Muscle of leg (tissue), 11 donors: Measurements from ENCODE around the gene CHKB. TPM values are rescaled to one million over a fixed set of nuclear protein-coding genes. Genes with fewer than 3 reads are reported as not detected.
"Not testable (repeated sequence)": the region's sequence is repeated elsewhere in the genome, so short reads cannot be mapped to it uniquely, and the experiment has no call there.

Experiments
- DNase-seq: peaks from one replicate; pipeline ENCODE4 v3.0.0; 2013
- H3K27ac ChIP-seq: one replicate; pipeline ENCODE4 v1.5.1; 2013; ENCODE audit warnings: mild to moderate bottlenecking, low read length, control low read depth
- H3K27me3 ChIP-seq: one replicate; pipeline ENCODE4 v1.6.1; 2013; ENCODE audit warnings: low read length; ENCODE audit not compliant: control insufficient read depth, insufficient read depth
- H3K36me3 ChIP-seq: one replicate; pipeline ENCODE4 v1.6.1; 2013; ENCODE audit warnings: low read length; ENCODE audit not compliant: control insufficient read depth, insufficient read depth
- H3K4me1 ChIP-seq: one replicate; pipeline ENCODE4 v1.6.1; 2013; ENCODE audit warnings: low read length; ENCODE audit not compliant: control insufficient read depth, insufficient read depth
- H3K4me3 ChIP-seq: one replicate; pipeline ENCODE4 v1.5.1; 2013; ENCODE audit warnings: low read length, control low read depth
- H3K9me3 ChIP-seq: replicated peaks from 2 replicates; pipeline ENCODE4 v1.6.1; 2013; ENCODE audit warnings: low read depth, low read length; ENCODE audit not compliant: control insufficient read depth
- WGBS: methylation state at CpG from one replicate; pipeline ENCODE4 v1.1.5; 2013; ENCODE audit warnings: missing lambda C conversion rate; ENCODE audit not compliant: insufficient coverage; 5-methylcytosine and 5-hydroxymethylcytosine counted together
- polyA plus RNA-seq, 8 donors: library from polyadenylated mRNA; unstranded; fragments of 120-200 nt; gene quantifications; one replicate each; pipeline versions ENCODE4 v1.2.1 to v1.2.3, GENCODE V29; 2013; ENCODE audit warnings: inconsistent platforms in 1 of 8, low replicate concordance in 1 of 8; ENCODE audit not compliant: insufficient read length in 8 of 8, insufficient read depth in 1 of 8
- total RNA-seq: library from RNA; stranded (reverse); fragments of 120-200 nt; gene quantifications from one replicate; pipeline ENCODE4 v1.2.4, GENCODE V29; 2013

The CHKB gene
- total and polyA plus RNA-seq, 9 donors = 38.6 to 61.7 (median 47.5) TPM

DNA sequence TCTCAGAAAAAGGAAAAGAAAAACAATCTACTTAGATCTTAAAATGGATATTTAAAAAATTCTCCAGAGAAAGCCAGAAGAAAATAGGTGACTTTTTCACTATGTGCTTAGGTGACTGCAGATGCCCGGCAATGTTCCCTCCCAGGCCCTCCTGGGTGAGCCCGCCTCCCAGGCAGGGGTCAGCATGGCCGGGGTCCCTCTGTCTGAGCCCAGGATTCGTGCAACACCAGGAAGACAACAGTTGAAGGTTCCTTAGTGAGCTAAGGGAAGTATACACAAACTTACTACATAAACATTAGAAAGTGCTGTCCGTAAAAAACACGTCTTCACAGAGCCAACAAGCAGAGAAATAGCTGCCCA, 29.5 kb upstream of the CHKB start:
- no peak for DNase-seq
- no CpG with 5 or more reads among the region's 6 CpGs for WGBS
- Histone ChIP-seq H3K36me3 (no peaks in the 10 kb centered on the region), H3K4me3 (no peak overlapping the region), H3K27ac (no peak overlapping the region), H3K4me1 (no peaks in the 10 kb centered on the region), H3K9me3 (no peaks in the 10 kb centered on the region), H3K27me3 (peaks cover 34% of the 10 kb centered on the region)

DNA sequence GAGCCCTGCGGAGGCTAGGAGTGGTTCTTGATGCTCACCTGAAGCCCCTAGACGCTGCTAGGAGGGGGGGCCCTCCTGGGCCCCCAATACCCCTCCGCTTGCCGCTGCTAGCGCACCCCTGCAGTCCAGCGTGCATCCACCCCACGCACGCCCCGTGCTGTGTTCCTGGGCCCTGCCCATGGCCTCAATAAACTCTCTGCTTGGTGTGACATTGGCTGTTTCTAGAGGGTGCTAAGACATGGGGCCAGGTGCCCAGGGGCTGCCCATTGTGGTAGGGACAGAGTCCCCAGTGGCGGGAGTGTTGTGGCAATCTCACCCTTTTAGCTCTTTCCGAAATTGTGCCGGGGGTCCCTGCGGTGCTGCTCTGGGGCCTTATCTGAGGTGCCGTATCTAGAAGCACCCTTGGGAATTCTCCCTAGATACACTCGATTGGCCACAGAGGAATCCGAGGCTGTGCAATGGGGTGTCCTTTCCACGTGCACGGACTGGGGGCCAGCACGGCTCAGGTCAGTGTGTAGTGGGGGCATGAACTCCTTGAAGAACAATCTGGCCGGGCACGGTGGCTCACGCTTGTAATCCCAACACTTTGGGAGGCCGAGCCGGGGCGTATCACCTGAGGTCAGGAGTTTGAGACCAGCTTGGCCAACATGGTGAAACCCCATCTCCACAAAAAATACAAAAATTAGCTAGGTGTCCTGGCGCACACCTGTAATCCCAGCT, 28.9 kb upstream of the CHKB start:
- no peaks in the 10 kb centered on the region for H3K4me1 ChIP-seq
- 84% methylated on average over 19 of the region's 26 CpGs for WGBS
- no peaks in the 10 kb centered on the region for H3K36me3 ChIP-seq
- no peak overlapping the region for H3K4me3 ChIP-seq
- H3K27me3 ChIP-seq = peaks cover 40% of the 10 kb centered on the region
- DNase-seq = no peak
- H3K9me3 ChIP-seq = no peaks in the 10 kb centered on the region
- H3K27ac ChIP-seq = no peak overlapping the region

DNA sequence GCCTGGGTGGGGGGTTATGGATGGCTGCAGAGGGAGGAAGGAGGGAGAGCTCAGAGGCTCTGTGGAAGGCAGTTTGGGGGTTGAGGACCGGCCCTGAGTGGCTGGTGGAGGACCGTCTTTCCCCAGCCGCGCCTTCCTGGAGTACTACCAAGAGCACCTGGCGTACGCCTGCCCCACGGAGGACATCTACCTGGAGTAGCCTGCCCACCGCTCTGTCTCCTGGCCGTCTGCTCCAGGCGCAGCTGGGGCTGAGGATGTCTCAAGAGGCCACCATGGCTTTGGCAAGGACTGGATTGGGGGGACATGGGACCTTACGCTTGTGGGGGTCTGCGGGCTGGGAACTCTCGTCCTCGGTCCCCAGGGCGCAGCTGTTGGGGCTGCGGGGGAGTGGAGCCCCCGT, 27.9 kb upstream of the CHKB start:
- Histone ChIP-seq H3K36me3 (no peaks in the 10 kb centered on the region), H3K4me3 (no peak overlapping the region), H3K9me3 (no peaks in the 10 kb centered on the region), H3K27ac (no peak overlapping the region), H3K27me3 (peaks cover 49% of the 10 kb centered on the region), H3K4me1 (no peaks in the 10 kb centered on the region)
- no peak for DNase-seq
- 84% methylated on average over 13 of the region's 17 CpGs for WGBS

DNA sequence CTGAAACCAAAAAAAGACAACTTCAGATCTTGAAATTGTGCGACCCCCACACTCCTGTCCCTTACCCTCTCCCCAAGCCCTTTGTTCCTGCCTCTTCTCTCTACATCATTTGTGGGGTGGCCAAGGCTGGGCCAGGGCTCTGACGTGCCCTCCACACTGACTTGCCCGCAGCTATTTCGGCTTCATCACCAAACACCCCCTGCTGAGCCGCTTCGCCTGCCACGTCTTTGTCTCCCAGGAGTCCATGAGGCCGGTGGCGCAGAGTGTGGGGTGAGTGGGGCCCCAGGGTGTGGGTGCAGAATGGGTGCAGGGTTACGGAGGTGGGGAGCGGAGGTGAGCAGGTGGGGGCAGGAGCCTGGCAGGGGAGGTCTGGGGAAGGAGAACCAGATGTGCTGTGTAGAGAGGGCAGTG, 27.4 kb upstream of the CHKB start:
- WGBS = 82% methylated on average over 6 of the region's 11 CpGs
- H3K4me3 ChIP-seq = no peak overlapping the region
- no peaks in the 10 kb centered on the region for H3K4me1 ChIP-seq
- no peaks in the 10 kb centered on the region for H3K9me3 ChIP-seq
- H3K36me3 ChIP-seq = no peaks in the 10 kb centered on the region
- no peak overlapping the region for H3K27ac ChIP-seq
- H3K27me3 ChIP-seq = peaks cover 55% of the 10 kb centered on the region
- DNase-seq = no peak

DNA sequence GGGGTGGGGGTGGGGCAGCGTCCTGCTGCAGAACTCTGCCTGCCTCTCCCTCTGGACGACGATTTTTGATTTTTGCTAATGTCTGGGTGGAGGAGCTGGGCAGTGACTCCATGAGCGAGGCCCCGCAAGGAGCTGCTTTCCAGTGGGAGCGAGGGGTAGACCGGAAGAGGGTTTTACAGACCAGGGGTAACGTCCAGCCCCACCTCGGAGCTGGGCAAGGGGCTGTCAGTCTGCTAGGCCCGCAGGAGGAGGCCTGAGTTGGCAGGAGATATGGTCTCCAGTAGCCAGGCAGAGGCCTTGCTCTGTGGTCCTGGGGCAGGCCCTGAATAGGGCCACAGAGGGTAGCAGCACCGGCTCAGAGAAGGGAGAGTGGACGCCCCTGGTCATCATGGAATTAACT, 26.9 kb upstream of the CHKB start:
- WGBS = 65% methylated on average over 11 of the region's 12 CpGs
- H3K9me3 ChIP-seq = no peaks in the 10 kb centered on the region
- no peak for DNase-seq
- peaks cover 59% of the 10 kb centered on the region for H3K27me3 ChIP-seq
- no peaks in the 10 kb centered on the region for H3K4me1 ChIP-seq
- no peak overlapping the region for H3K4me3 ChIP-seq
- no peaks in the 10 kb centered on the region for H3K36me3 ChIP-seq
- no peak overlapping the region for H3K27ac ChIP-seq

DNA sequence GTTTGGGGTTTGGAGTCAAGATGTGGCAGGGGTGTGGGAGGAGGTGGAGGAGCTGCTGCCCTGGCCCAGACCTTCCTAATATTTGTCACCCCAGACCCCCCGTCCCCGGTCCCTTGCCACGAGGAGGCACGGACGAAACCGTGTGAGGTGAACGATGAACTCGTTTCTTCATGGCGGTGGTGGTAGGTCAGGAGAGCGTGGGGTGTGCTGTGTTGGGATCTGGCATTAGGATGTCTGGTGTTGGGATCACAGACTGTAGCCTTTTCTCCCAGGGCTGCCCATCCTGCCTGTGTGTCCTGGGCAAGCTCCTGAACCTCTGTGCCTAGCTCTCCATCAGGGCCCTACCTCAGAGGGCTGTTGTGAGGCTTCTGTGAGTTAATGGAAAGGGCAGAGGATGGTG, 26.3 kb upstream of the CHKB start:
- peaks cover 63% of the 10 kb centered on the region for H3K27me3 ChIP-seq
- 91% methylated on average over 9 of the region's 10 CpGs for WGBS

DNA sequence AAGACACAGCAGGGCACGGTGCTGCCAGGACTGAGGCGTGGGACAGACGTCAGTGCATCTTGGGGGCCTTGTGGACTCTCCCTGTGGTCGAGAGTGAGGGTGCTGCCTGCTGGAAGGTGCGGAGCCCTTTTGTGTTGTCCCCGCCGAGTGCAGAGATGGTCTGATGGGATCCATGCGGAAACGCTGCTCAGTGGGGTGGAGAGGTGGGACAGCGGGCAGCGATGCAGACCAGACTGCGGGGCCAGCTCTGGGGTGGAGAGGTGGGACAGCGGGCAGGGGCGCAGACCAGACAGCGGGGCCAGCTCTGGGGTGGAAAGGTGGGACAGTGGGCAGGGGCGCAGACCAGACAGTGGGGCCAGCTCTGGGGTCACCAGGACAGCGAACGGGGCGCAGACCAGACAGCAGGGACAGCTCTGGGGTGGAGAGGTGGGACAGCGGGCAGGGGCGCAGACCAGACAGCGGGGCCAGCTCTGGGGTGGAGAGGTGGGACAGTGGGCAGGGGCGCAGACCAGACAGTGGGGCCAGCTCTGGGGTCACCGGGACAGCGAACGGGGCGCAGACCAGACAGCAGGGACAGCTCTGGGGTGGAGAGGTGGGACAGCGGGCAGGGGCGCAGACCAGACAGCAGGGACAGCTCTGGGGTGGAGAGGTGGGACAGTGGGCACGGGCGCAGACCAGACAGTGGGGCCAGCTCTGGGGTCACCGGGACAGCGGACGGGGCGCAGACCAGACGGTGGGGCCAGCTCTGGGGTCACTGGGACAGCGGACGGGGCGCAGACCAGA, 25.6 kb upstream of the CHKB start:
- H3K9me3 ChIP-seq, H3K4me3 ChIP-seq, H3K27ac ChIP-seq, H3K36me3 ChIP-seq, DNase-seq, H3K4me1 ChIP-seq: not testable (repeated sequence)
- WGBS = 81% methylated on average over 39 of the region's 39 CpGs
- peaks cover 66% of the 10 kb centered on the region for H3K27me3 ChIP-seq

More for the DNA sequence above, 26.3 kb upstream of the CHKB start:
- no peaks in the 10 kb centered on the region for H3K9me3 ChIP-seq
- H3K4me3 ChIP-seq = no peak overlapping the region
- no peak overlapping the region for H3K27ac ChIP-seq
- H3K36me3 ChIP-seq = no peaks in the 10 kb centered on the region
- no peak for DNase-seq
- no peaks in the 10 kb centered on the region for H3K4me1 ChIP-seq

DNA sequence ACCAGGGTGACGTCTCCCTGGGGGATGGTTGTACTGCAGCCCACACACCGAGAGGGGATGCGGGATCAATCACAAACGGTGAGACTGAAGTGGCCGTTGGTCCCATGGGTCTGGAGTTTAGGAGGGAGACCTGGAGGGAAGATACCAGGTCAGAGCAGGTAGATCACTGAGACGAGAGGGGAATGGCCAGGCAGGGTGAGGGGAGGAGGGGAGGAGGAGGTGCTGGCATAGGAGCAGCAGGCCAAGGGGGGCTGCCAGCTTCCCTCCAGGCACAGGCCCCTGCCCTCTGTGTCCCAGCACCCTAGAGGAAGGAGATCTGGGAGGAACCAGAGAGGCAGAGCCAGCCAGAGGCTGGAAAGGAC, 25.0 kb upstream of the CHKB start:
- Histone ChIP-seq H3K36me3 (no peaks in the 10 kb centered on the region), H3K4me3 (no peak overlapping the region), H3K27ac (no peak overlapping the region), H3K27me3 (peaks cover 70% of the 10 kb centered on the region), H3K9me3 (no peaks in the 10 kb centered on the region), H3K4me1 (no peaks in the 10 kb centered on the region)
- no peak for DNase-seq
- 53% methylated on average over 6 of the region's 6 CpGs for WGBS

DNA sequence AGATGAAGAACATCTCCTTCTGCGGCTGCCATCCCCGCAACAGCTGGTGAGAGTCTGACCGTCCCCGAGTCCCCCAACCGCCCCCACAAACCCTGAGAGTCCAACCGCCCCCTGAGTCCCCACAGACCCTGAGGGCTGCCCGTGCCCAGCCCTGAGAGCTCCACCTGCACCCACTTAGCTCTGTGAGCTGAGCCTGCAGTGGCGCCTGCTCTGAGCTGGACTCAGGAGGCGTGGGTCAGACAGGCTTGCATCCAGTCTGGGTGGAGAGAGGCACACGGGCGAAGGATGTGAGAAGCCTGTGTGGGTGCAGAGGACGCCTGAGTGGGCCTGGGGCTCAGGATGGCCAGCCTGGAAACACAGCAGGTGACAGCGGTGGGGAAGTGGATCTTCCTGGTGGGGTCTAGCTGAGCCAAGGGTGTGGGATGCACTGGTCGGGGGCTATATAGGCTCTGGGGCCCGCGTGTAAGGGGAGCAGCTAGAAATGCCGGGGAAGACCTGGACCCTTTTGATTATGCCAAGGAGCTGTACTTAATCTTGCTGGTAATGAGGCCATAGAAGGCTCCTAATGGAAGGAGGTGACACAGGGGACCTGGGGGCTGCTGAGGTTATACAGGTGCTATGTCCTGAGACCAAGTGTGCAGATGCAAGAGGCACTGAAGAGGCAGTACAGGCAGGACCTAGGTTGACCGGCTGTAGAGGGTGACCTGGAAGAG, 24.5 kb upstream of the CHKB start:
- Histone ChIP-seq H3K4me3 (no peak overlapping the region), H3K27ac (no peak overlapping the region), H3K36me3 (no peaks in the 10 kb centered on the region), H3K9me3 (no peaks in the 10 kb centered on the region), H3K27me3 (peaks cover 70% of the 10 kb centered on the region), H3K4me1 (no peaks in the 10 kb centered on the region)
- 69% methylated on average over 15 of the region's 18 CpGs for WGBS
- no peak for DNase-seq

DNA sequence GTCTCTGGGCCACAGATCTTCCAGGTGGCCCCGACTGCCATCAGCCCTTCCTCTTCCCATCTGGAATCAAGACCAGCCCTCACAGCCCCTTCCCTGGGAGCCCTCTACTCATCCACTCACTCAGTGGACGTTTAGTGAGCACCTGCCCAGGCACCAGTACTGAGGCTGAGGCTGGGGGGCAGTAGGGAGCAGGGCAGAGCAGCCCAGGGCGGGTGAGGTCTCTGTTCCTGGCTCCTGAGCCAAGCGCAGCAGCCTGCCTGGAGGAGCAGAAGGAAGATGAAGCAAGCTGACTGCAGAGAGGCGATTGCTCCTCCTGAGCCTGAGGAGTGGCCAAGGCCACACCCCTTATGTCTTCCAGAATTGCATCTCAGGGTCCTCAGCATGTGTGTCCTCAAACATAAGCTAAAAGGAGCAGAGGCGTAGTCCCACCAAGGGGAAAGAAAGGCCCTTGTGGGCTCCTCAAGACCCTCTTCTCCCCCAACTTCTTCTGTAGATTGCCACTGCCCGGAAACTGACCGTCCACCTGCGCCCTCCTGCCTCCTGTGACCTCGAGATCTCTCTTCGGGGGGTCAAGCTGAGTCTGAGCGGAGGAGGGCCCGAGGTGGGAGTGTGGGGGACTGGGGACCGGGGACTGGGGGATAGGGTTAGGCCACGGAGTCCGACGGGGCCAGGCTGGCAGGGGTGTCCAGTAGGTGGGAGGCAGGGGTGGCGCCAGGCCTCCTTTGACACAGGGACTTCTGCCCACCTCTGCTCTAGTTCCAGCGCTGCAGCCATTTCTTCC, 23.7 kb upstream of the CHKB start:
- peaks cover 77% of the 10 kb centered on the region for H3K27me3 ChIP-seq
- H3K4me3 ChIP-seq = no peak overlapping the region
- H3K36me3 ChIP-seq = no peaks in the 10 kb centered on the region
- WGBS = 75% methylated on average over 14 of the region's 19 CpGs
- no peaks in the 10 kb centered on the region for H3K4me1 ChIP-seq
- DNase-seq = no peak
- no peaks in the 10 kb centered on the region for H3K9me3 ChIP-seq
- no peak overlapping the region for H3K27ac ChIP-seq
